ENCODE results near the gene CSNK1G3. TPM values are rescaled to one million over a fixed set of nuclear protein-coding genes. Genes with fewer than 3 reads are reported as not detected.

The CSNK1G3 gene
- total and polyA plus RNA-seq, 2 experiments from 2014 or later: 19.6 to 65.1 TPM

- no peaks in the 10 kb centered on the region for H3K79me2 ChIP-seq (replicated peaks; ENCODE audit: insufficient read depth)
- H3K4me1 ChIP-seq (ENCODE audit: insufficient read depth): no peaks in the 10 kb centered on the region
- no peaks in the 10 kb centered on the region for H3F3A ChIP-seq (replicated peaks; ENCODE audit: low read depth)
- H3K27ac ChIP-seq (ENCODE audit: low read depth): no peak overlapping the region
- no peak overlapping the region for H3K4me3 ChIP-seq
- H3K4me1 Mint-ChIP-seq: no peaks in the 10 kb centered on the region
- DNase-seq (ENCODE audit: low spot score) (no peak), ATAC-seq (no peak)
- H3K9me2 ChIP-seq (ENCODE audit: insufficient read depth): no peaks in the 10 kb centered on the region
- no peaks in the 10 kb centered on the region for H3K27me3 Mint-ChIP-seq (ENCODE audit: insufficient read depth, low read depth, poor library complexity)
- no peak overlapping the region for H3K4me2 ChIP-seq
- H3K36me3 ChIP-seq (ENCODE audit: insufficient read depth): no peaks in the 10 kb centered on the region
- no peaks in the 10 kb centered on the region for H3K9me3 Mint-ChIP-seq
- no peaks in the 10 kb centered on the region for H4K20me1 ChIP-seq (replicated peaks; ENCODE audit: insufficient read depth)
- H3K36me3 Mint-ChIP-seq (ENCODE audit: low read depth): no peaks in the 10 kb centered on the region
- H3K27me3 ChIP-seq (ENCODE audit: insufficient read depth): no peaks in the 10 kb centered on the region
- TF ChIP-seq ZNF462 (CRISPR knock-in tag; IDR thresholded peaks at IDR 0.05) (no peak), EZH2phosphoT487 (IDR thresholded peaks at IDR 0.05; ENCODE audit: unreplicated experiment) (no peak), REST (IDR thresholded peaks at IDR 0.05; ENCODE audit: unreplicated experiment) (no peak), ETS1 (IDR thresholded peaks at IDR 0.05) (no peak), ZNF331 (CRISPR knock-in tag; IDR thresholded peaks at IDR 0.05; ENCODE audit: low read depth) (no peak), CTCF (conservative IDR thresholded peaks at IDR 0.05; ENCODE audit: low read depth in 2 of 2) (no peak), POLR2AphosphoS5 (IDR thresholded peaks at IDR 0.05; ENCODE audit: low read depth) (no peak), ZNF114 (CRISPR knock-in tag; IDR thresholded peaks at IDR 0.05) (no peak)
- H3K27ac Mint-ChIP-seq: no peak overlapping the region
- no peak overlapping the region for H2AFZ ChIP-seq
- no peak overlapping the region for H3K4me3 Mint-ChIP-seq
These were observed 24.9 kb upstream of the CSNK1G3 start for GRCh38 chr5:123486951-123487655.
